ENCODE measurements around the gene ABL2.

GRCh38 chr1:179217943-179218507 is 11.5 kb downstream of the ABL2 start:
- TF ChIP-seq CTCF (IDR thresholded peaks at IDR 0.05): no peak
- TF ChIP-seq POLR2AphosphoS5 (IDR thresholded peaks at IDR 0.05; ENCODE audit: insufficient read depth in 1 of 2, low read depth in 1 of 2): no peak

All from vagina (tissue), 2 donors.